ENCODE measurements around the gene LCT.
A peak's percentile ranks its signal among the peaks of the same experiment; 100 is the strongest.
"Not testable (repeated sequence)": the region's sequence is repeated elsewhere in the genome, so short reads cannot be mapped to it uniquely, and the experiment has no call there.

Gene LCT

DNA sequence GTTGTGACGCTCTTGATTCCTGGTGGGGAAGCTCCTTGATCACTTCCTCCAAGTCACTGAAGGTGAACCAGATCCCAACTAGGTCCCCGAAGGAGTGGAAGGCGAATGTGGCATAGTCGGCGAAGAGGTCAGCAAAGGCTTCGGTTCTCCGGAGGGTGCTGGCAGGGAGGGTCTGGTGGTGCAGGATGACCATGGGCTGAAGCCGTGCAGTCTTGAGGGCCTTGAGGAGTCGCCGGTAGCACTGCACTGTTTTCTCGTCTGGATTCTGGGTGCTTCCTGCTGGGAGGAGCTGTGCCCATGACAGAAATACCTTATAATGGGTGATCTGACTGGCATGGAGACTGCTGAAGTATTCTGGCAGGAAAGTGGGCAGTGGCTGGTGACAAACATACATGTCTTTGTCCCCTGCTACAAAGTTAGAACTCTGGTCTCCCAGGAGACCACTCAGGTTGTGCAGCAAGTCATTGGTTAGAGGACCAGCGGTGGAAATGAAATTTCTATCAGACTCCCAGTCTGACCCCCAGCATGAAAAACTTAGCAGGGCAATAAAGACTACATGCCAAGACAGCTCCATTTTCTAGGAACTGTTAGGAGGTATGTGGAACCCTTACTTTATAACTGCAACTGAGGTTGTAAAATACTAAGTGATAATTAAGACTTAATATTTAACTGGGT is at the start of gene LCT:
LCT (minus strand) TSS at position 589 of the 675 bp plus-strand sequence; CDS start at position 574, 15 bp downstream.
- DNase-seq (ENCODE audit: low read depth in 2 of 3, low spot score in 2 of 3), result no peak

DNA sequence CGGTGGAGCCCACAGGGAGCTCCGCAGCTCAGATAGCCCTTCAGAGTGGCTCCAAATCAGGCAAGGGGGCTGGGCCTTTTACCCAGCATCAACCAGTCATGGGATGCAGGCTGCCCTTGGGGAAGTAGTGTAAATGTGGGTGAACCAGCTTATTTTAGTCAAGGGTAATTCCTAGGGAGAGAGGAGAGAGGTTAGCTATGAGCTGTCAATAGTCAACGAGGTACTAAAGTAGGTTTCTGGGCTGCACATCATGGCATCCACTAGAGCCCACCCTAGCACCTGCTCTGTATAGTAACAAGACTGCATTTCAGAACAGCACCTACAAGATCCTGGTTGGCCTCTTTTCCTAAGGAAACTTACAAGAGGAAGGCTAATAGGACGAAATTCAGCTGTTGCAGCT is 48.7 kb upstream of the LCT start:
- DNase-seq (ENCODE audit: low read depth in 2 of 3, low spot score in 2 of 3), result no peak

DNA sequence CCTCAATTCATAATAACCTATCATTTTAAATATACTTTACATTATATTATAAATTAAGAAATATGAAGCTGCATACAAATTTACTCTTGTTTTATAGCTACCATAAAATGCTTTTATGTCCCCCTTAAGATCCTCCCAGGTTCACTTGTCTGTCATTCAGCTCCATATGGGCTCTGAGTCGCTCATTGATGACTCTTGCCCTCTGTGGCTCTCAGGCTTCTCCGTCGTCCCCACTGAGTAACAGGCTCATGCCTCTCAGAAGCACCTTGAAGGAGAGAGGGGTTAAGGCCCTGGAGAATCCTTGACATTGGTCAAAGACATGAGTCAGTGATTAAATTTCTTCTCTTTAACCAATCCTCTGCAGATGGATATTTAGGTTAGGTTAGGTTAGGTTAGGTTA is 45.4 kb upstream of the LCT start:
- no peak for DNase-seq (ENCODE audit: low read depth in 2 of 3, low spot score in 2 of 3)

DNA sequence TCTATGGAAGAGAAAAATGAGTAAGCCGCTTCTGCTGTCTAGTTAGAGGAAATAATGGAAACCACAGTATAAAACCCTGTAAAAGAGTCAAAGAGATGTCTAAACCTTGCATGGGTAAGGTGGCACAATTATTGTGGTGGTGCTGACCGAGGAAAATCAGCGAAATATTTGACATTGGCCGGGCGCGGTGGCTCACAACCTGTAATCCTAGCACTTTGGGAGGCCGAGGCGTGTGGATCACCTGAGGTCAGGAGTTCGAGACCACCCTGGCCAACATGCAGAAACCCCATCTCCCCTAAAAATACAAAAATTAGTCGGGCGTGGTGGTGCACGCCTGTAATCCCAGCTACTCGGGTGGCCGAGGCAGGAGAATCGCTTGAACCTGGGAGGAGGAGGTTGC is 39.8 kb upstream of the LCT start:
- not testable (repeated sequence) for DNase-seq (ENCODE audit: low read depth in 2 of 3, low spot score in 2 of 3)

DNA sequence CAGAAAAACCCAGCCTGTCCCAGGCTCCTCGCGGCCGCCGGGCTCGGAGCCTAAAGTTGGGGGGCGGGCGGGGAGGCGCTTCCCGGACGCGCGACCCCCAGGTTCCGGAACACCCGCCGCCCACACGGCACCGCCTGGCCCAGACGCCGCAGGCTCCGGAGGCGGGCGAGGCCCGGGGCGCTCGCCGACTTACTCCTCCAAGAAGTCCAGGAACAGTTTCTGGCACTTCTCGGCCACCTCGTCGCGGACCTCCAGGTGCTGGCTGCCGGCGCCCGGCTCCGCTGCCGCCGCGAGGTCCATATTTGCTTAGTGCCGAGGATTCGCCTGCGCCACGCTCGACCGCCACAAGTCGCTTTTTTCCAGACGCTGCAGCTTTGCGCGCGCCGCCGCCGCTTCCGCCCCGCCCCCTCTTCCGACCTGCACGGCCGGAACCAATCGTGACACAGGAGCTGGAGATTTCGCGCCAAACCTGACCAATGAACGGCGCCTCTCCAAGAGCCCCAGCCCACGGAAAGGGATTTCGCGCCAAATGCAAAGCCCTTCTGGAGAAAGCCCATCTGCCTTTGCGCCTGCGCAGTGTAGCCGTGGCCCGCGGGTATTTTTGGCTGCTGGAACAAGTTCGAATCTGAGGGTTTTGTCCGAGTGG is 39.2 kb upstream of the LCT start, which contains the start of gene MCM6:
MCM6 (minus strand) TSS at position 378 of the 646 bp plus-strand sequence; CDS start at position 300, 78 bp downstream.
- peak; percentile 88 to 96 (median 95) for DNase-seq (ENCODE audit: low read depth in 2 of 3, low spot score in 2 of 3)

DNA sequence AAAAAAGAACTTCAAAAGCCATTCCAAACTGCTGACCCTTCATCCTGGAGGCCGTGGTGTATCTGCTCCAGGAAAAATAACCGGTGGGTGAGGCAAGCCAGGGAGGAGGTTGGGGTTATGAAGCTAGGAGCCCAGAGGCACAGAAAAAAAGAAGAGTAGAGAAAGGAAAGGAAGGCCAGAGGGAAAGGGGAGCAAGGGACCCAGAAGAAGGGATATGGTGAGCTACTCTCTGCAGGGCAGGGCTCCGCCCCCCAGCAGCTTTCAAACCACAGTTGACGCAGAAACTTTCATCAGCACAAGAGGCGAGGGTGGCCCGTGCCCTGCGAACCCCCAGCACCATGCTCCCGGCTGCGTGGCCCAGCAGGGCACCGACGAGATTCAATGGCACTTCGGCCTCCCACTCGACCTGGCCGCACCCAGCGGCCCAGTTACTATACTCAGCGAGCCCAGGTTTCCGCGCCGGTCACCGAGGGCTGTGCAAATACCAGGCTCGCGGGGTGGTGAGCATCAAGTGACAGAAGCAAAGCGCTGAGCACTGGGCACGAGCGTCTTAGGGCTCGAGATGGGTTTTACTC is 38.6 kb upstream of the LCT start:
- DNase-seq (ENCODE audit: low read depth in 2 of 3, low spot score in 2 of 3), result peak; percentile 53 to 67 (median 56)

DNA sequence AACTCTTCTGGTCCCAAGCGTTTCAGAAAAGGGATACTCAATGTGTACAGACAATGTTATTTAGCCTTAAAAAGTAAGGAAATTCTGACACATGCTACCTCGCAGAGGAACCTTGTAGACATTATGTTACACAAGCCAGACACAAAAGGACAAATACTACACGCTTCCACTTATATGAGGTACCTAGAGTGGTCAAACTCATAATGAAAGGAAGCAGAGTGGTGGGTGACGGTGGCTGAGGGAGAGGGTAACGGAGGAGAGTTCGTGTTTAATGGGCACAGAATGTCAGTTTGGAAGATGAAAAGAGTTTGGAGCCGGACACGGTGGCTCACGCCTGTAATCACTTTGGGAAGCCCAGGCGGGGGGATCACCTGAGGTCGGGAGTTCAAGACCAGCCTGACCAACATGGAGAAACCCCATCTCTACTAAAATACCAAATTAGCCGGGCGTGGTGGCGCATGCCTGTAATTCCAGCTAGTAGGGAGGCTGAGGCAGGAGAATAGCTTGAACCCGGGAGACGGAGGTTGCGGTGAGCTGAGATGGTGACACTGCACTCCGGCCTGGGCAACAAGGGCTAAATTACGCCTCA is 37.9 kb upstream of the LCT start:
- DNase-seq (ENCODE audit: low read depth in 2 of 3, low spot score in 2 of 3), result no peak

DNA sequence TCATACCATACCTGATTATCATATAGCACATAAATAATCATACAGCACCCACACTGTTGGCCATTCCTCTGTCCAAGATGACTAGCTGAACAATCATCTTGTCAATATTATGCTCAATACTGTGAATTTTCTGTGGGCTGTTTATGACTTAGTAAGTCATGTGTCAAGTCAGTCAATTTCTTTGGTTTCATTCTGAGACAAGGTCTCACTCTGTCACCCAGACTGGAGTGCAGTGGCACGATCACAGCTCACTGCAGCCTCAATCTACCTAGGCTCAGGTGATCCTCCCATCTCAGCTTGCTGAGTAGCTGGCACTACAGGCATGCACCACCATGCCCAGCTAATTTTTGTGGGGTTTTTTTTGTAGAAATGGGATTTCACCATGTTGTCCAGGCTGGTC is 33.6 kb upstream of the LCT start:
- no peak for DNase-seq (ENCODE audit: low read depth in 2 of 3, low spot score in 2 of 3)

DNA sequence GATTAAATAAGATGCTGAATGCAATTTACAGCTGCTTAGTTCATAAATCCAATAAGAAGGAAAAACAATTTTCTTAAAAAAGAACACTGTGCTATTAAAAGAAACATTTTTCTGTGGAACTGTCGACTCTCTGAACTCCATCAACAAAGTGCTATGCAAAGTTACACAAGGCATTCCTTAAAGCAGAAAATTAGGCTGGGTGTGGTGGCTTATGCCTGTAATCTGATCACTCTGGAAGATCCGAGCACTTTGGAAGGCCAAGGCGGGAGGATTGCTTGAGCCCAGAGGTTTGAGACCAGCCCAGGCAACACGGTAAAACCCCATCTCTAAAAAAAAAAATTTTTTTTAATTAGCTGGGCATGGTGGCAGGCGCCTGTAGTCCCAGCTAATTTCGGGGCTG is 26.2 kb upstream of the LCT start:
- DNase-seq (ENCODE audit: low read depth in 2 of 3, low spot score in 2 of 3), result no peak

DNA sequence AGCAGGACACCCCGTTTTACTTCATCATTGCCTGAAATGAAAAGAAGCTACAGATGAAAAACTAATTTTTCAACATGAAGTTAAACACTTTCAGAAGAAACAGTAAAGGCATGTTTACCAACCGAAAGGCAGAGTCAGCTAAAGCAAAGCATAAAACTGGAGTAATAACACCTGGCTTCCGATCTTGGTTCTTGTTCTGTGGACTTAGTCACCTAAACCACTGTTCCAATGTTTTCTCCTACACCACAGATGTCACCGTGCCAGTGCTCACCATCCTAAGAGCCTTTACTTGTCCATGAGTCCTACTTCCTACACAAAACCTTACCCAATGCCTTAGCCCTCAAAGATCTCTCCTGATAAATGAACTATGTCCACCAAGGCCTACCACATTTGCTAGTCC is 25.7 kb upstream of the LCT start:
- no peak for DNase-seq (ENCODE audit: low read depth in 2 of 3, low spot score in 2 of 3)

DNA sequence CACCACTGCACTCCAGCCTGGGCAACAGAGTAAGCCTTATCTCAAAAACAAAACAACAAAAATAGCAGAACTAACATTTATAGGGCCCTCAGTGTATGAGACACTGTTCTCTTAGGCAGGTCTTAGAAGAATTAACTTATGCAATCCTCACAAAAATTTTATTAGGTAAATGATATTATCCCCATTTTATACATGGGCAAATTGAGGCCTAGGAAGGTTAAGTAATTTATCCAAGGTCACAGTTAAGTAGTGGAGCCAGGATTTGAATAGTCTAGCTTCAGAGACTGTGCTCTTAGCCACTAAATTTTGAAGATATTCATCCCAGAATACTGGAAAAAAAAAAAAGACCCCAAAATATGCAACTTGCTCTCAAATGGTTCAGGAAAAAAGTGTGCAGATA is 16.4 kb upstream of the LCT start:
- no peak for DNase-seq (ENCODE audit: low read depth in 2 of 3, low spot score in 2 of 3)

DNA sequence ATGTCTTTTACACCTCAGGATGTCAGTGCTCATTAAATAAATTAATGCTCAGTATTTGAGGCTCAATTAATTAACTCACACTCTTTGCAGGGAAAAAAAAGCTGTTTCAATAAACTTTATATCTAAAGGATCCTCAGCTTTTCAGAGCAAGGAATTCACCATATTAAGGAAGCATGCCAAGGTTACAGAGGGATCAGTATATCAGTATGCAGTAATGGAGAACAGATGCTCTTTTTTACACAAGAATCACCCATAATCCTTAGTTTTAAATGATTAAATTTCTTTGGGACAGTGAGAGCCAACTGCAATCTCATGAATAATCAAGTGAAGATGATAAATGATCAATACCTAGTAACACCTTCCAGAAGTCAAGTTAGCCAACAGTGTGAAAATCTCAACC is 14.9 kb upstream of the LCT start:
- DNase-seq (ENCODE audit: low read depth in 2 of 3, low spot score in 2 of 3), result no peak

DNA sequence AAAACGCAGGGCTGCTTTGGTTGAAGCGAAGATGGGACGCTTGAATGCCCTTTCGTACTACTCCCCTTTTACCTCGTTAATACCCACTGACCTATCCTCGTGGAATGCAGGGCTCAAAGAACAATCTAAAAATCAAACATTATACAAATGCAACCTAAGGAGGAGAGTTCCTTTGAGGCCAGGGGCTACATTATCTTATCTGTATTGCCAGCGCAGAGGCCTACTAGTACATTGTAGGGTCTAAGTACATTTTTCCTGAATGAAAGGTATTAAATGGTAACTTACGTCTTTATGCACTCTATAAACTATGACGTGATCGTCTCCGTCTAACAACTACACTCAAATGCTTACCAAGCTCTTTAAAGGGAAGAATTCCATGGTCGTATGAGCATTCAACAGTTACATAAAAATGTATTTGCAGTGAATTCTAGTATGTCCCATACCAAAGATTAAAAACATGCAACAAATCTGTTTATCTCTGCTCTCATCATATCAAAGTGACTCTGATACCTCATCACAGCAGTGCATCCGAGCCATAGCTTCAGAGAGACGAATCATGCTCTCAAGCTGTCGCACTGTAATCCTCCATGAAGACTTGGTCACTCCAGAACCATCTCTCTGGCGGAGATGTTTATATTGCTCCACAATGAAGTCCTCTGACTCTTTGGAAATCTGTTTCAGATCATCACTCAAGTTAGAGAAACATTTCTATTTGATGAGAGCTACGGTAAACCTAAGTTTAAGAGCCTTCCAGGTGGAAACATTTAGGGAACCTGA is 14.1 kb upstream of the LCT start:
- DNase-seq (ENCODE audit: low read depth in 2 of 3, low spot score in 2 of 3), result no peak

DNA sequence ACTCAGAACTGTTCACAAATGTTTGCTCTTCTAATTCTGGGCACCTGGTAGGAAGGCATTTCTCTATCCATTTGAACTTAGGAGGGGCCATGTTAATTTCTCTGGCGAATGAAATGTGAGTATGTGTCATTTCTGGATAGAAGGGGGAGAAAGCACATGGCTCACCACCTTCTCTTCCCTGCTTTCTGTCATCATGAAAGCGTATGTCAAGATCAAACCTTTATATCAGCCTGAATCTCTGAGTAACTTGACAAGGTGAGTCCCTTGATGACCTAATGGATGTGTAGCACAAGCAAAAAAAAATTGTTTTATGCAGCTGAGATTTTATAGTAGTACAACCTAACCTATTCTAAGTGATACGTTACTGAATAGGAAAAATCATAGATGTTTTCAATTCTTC is 12.1 kb upstream of the LCT start:
- DNase-seq (ENCODE audit: low read depth in 2 of 3, low spot score in 2 of 3), result no peak

DNA sequence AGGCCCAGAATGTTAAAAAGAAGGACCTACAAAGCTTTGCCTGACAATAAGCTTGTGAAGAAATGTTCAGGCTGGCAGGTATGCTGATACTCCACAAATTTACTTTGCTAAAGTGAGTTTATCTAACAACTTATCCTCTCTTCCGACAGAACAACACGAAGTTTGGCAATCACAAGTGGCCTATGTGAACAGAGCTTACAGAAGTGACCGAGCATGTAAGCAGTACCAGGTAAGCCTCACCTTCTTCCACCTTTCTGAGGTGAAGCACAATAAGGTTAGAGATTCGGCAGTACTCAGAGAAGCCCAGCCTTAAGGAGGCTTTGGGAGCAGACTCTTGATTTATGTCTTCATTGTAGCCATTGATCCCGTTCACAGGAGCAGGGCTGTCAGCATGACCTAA is 9.0 kb upstream of the LCT start:
- no peak for DNase-seq (ENCODE audit: low read depth in 2 of 3, low spot score in 2 of 3)

DNA sequence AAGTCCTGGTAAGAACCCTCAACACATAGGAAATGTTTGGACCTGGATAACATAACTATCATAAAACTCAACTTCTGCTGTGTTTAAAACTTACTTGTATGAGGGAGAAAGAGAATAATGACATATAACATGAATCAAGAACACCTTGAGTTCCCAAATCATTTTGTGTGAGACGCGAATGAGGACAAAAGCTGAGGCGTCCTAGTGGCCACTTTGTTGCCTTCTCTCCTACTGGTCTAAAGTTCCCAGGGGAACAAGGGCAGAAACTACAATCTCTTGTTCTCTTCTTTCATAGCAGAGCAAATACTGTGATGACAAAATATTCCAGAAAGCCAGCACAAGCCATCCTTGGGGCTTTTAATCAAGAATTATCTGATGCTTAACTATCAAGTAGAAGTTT is 8.3 kb upstream of the LCT start:
- no peak for DNase-seq (ENCODE audit: low read depth in 2 of 3, low spot score in 2 of 3)

DNA sequence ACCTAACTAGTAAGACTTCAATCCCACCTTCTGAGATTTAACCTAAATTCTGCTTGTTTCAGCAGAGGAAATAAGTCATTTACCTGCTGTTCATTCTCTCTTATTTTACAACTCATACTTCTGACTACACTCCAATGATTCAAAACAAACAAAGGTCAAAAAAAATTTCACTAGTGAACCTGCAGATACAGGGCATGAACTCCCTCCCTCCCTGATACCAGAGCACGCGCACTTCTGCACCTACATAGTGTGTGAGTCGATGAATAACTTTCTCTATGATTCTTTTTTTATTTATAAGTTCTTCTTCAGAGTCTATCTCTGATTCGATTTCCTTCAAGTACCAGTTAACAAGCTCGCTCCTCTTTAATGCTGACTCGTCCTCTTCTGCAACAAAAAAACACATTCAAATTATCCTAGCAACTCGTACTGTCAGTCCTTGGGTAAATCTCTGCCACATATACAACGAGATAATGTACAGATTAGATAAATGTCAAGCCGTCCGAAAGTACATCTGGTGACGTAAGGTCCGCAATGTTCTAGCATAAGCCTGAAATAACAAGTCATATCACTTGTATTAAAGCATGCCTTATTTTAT is 7.4 kb upstream of the LCT start:
- DNase-seq (ENCODE audit: low read depth in 2 of 3, low spot score in 2 of 3), result no peak

DNA sequence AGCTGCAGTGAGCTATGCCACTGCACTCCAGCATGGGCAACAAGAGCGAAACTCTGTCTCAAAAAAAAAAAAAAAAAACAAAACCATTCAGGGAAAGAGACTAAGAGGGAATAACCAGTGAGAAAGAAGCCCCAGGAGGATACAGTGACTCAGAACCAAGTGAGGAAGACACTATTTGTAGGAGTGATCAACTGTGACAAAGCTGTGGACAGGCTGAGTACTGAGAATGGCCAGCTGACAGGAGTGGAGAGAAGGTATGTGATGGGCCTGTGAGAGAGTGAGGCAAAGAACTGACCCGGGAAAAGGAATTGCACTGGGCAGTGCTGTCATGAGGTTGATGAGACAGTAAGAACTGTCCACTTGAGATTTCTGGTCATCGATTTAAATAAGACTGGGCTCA is 6.7 kb upstream of the LCT start:
- no peak for DNase-seq (ENCODE audit: low read depth in 2 of 3, low spot score in 2 of 3)

DNA sequence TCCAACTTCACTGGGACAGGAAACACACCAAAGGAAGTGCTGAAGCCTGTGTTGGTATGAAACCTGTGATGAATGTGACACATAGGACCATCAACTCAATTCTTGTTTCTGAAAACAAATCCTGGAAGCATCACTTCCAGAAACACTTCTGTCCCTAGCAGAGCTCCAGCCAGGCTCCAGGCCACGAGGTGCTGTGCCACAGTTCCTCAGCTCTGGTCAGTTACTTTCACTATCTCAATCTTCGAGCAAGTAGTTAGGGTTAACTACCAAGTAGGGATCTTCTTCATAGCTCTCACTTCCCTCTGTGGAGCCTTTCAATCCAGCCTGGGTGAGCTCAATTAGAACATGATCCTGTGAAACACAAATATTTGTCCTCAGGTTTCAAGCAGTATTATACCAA is 3.6 kb upstream of the LCT start:
- DNase-seq (ENCODE audit: low read depth in 2 of 3, low spot score in 2 of 3), result no peak

DNA sequence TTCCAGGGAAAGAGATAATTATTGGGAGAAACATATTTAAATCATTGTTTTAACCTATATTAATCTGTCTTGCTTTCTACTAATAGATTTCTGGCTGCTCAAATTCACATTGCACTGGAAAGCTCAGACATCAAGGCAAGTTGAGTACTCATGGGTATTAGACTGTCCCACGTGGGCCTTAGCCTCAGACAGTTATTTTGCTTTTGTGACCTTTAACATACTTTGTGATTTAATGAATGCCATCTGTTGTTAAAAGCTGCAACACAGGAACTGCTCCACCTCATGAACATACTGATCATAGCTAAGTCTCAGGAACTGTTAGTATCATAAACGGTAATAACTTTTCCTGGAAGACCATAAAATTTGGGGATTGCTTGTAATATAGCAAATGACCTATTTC is 2.7 kb upstream of the LCT start:
- DNase-seq (ENCODE audit: low read depth in 2 of 3, low spot score in 2 of 3), result no peak

DNA sequence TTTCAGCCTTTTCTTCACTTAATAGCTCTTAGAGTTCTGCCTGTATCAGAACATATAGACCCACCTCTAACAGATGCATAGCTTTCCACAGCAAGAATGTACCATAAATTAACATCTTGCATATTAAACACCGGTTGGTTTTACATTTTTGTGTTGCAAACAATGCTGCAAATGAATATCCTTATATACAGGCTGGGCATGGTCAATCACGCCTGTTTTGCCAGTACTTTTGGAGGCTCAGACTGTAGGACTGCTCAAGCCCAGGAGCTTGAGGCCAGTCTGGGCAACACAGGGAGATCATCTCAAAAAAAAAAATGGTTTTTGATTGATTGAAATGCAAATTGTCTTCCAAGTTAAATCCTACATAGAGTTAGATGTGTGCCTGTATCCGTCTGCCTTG is 1.5 kb upstream of the LCT start:
- DNase-seq (ENCODE audit: low read depth in 2 of 3, low spot score in 2 of 3), result no peak

Data from activated CD8-positive, alpha-beta memory T cell treated with anti-CD3 and anti-CD28 coated beads for 48 hours (primary cell).